Keratinocyte (primary cell): ENCODE data around the gene SIK3.

Experiments used
- EZH2 ChIP-seq: IDR thresholded peaks from one replicate; pipeline ENCODE4 v1.6.1; 2012; ENCODE audit warnings: inconsistent platforms, mild to moderate bottlenecking, low read length, moderate library complexity
- TF ChIP-seq, protein P1 (sequence below), 3 experiments: IDR thresholded peaks in 1 of 3; conservative IDR thresholded peaks in 1 of 3; optimal IDR thresholded peaks in 1 of 3; 2 replicates in 2 of 3; 3 replicates in 1 of 3; pipeline versions ENCODE3 to v1.5.1; 2011; ENCODE audit warnings: low read length in 3 of 3, mild to moderate bottlenecking in 3 of 3, moderate library complexity in 2 of 3, control low read depth in 1 of 3, inconsistent platforms in 1 of 3; ENCODE audit not compliant: insufficient read depth in 2 of 3; ENCODE audit errors: extremely low read depth in 1 of 3

DNA sequence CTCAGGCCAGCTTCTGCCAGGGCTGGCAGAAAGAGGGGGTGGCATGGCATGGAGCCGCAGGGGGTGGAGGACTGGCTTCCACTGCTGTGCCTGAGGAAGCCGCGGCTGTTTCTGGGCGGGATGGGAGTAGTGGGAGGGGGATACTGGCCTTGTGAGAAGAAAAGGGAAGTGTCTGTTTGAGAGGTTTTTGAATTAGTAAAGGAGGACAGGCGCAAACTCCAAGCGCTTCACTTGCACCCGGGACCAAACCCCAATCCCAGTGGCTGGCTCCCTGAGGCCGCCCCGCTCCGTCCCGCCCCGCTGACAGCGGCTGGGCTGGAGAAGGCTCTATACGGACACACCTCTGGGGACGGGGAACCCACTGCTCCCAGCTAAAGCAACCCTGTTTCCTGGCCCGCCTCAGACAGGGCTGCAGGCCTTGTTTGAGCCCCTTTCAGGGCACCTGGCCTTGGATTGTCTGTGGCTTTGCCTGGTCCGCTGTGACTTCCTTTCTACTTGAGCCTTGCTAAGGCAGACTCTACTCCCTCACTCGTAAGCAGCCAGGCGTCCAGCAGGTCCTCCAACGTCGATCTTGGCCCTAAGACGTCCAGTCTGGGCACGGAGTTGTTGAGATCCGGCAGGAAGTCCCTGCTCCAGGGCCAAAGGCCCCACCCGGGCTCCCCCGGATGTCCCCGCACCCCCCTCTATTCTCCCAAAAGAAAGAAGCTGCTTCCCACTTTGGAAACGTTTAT, 263.0 kb downstream of the SIK3 start:
- TF ChIP-seq, protein P1, sequence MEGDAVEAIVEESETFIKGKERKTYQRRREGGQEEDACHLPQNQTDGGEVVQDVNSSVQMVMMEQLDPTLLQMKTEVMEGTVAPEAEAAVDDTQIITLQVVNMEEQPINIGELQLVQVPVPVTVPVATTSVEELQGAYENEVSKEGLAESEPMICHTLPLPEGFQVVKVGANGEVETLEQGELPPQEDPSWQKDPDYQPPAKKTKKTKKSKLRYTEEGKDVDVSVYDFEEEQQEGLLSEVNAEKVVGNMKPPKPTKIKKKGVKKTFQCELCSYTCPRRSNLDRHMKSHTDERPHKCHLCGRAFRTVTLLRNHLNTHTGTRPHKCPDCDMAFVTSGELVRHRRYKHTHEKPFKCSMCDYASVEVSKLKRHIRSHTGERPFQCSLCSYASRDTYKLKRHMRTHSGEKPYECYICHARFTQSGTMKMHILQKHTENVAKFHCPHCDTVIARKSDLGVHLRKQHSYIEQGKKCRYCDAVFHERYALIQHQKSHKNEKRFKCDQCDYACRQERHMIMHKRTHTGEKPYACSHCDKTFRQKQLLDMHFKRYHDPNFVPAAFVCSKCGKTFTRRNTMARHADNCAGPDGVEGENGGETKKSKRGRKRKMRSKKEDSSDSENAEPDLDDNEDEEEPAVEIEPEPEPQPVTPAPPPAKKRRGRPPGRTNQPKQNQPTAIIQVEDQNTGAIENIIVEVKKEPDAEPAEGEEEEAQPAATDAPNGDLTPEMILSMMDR (optimal IDR thresholded peaks at IDR 0.05 in 1 of 3, IDR thresholded peaks at IDR 0.05 in 1 of 3, conservative IDR thresholded peaks at IDR 0.05 in 1 of 3; ENCODE audit: extremely low read depth in 1 of 3, insufficient read depth in 2 of 3, low read length in 3 of 3): no peak
- no peak for TF ChIP-seq EZH2
